Natural killer cell treated with Interleukin-12 subunit alpha and Interleukin-12 subunit beta and Interleukin-15 and Interleukin-18, amount 100 ng/mL, for 72 hours (primary cell): ENCODE measurements around the gene ARNT2. TPM values are rescaled to one million over a fixed set of nuclear protein-coding genes. Genes with fewer than 3 reads are reported as not detected.

ENCODE experiments used
- ATAC-seq, 2 donors: fragments of 150-1000 bp; cut with Tn5 transposase in 1 of 2; sonication (Bioruptor Pico), chemical (Tn5 transposase) in 1 of 2; 2 replicates each; pipeline ENCODE4 v1.10.0; 2021
- DNase-seq: peaks from one replicate; pipeline ENCODE4 v3.0.0; 2022; ENCODE audit warnings: low spot score
- H3K27ac Mint-ChIP-seq, 2 donors: 1 replicate in 1 of 2; 2 replicates in 1 of 2; pipeline ENCODE4 v1.8.0; 2022; ENCODE audit warnings: mixed read lengths in 2 of 2, mild to moderate bottlenecking in 1 of 2, moderate library complexity in 1 of 2
- H3K27me3 Mint-ChIP-seq, 2 donors: 1 replicate in 1 of 2; 2 replicates in 1 of 2; pipeline ENCODE4 v1.8.0; 2022; ENCODE audit warnings: mixed read lengths in 2 of 2
- H3K36me3 Mint-ChIP-seq: one replicate; pipeline ENCODE4 v1.8.0; 2022; ENCODE audit warnings: mixed read lengths
- H3K4me1 Mint-ChIP-seq, 2 donors: 1 replicate in 1 of 2; 2 replicates in 1 of 2; pipeline ENCODE4 v1.8.0; 2022; ENCODE audit warnings: low read depth in 2 of 2, mixed read lengths in 2 of 2, mild to moderate bottlenecking in 1 of 2
- H3K4me3 Mint-ChIP-seq: one replicate; pipeline ENCODE4 v1.8.0; 2022; ENCODE audit warnings: mixed read lengths
- H3K9me3 Mint-ChIP-seq: 2 replicates; pipeline ENCODE4 v1.8.0; 2022; ENCODE audit warnings: mixed read lengths
- total RNA-seq, 2 donors: library from RNA; stranded (reverse); gene quantifications; one replicate each; pipeline ENCODE4 v1.2.3, GENCODE V29; 2022

ARNT2 gene
- total RNA-seq, 2 donors from 2014 or later, result not detected

GRCh38 chr15:80586161-80586560, 182.0 kb downstream of the ARNT2 start:
- Mint-ChIP-seq H3K9me3 (no peaks in the 10 kb centered on the region), H3K36me3 (no peaks in the 10 kb centered on the region), H3K4me3 (no peak overlapping the region), H3K27me3 (peaks cover 16 to 34% of the 10 kb centered on the region in 2 donors), H3K27ac (no peak overlapping the region), H3K4me1 (peaks cover 0 to 6% of the 10 kb centered on the region in 2 donors)
- DNase-seq, result no peak
- no peak for ATAC-seq

DNA sequence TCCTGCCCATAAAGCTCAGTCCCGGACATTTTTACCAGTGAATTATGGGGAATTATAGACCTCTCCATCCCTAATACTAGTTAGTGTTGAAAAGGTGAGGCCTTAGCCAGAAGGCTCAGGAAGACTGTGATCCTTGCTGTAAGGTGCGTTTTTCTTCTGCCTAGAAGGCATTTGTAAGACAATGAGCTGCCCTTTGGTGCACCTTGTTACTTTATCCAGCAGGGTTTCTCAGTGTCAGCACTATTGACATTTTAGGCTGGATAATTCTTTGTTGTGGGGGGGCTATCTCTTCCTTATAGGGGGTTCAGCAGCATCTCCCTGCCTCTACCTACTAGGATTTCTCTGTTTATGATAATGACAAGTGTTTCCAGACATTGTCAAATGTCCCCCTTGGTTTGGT, 182.8 kb downstream of the ARNT2 start:
- Mint-ChIP-seq H3K9me3 (no peaks in the 10 kb centered on the region), H3K27me3 (peaks cover 16 to 34% of the 10 kb centered on the region in 2 donors), H3K4me1 (peaks cover 0 to 6% of the 10 kb centered on the region in 2 donors), H3K27ac (no peak overlapping the region), H3K4me3 (no peak overlapping the region), H3K36me3 (no peaks in the 10 kb centered on the region)
- no peak for DNase-seq
- ATAC-seq, result no peak

GRCh38 chr15:80587816-80588456, 183.8 kb downstream of the ARNT2 start:
- Mint-ChIP-seq H3K4me1 (peaks cover 0 to 6% of the 10 kb centered on the region in 2 donors), H3K36me3 (no peaks in the 10 kb centered on the region), H3K9me3 (no peaks in the 10 kb centered on the region), H3K27ac (no peak overlapping the region), H3K27me3 (peaks cover 16 to 34% of the 10 kb centered on the region in 2 donors), H3K4me3 (no peak overlapping the region)
- ATAC-seq (peak in 1 of 2 donors; percentile 2), DNase-seq (no peak)

GRCh38 chr15:80588801-80589200, 184.6 kb downstream of the ARNT2 start:
- DNase-seq (no peak), ATAC-seq (no peak)
- Mint-ChIP-seq H3K36me3 (no peaks in the 10 kb centered on the region), H3K9me3 (no peaks in the 10 kb centered on the region), H3K4me1 (peaks cover 0 to 6% of the 10 kb centered on the region in 2 donors), H3K4me3 (no peak overlapping the region), H3K27me3 (peaks cover 14 to 29% of the 10 kb centered on the region in 2 donors), H3K27ac (no peak overlapping the region)

DNA sequence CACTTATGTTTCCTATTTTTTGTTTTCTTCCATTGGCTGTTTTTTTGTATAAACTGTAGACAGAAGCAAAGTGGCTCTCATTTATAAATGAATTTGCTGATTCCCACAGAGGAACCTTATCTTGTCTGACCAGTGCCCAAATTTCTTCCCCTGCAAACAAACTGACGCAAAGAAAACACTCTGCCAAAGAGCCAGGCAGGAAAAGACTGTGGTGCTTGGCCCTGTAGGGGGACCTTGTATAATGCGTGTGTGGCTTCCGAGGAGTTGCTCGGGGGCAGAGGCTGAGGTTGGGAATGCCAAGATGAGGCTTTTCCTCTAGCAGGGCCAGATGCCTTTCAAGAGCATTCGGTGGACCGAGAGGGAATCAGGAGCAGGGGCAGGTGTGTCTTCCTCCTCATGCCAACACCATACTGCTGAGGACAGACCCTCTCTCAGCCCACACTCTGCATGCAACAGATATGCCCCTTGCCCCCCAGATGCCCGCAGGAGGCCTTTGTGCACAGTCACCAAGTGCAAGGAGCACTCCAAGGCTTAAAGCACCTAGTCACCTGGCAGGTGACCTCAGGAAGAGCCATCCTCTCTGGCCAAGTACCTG, 186.7 kb downstream of the ARNT2 start:
- Mint-ChIP-seq H3K4me3 (no peak overlapping the region), H3K27ac (no peak overlapping the region), H3K27me3 (peaks cover 9 to 20% of the 10 kb centered on the region in 2 donors), H3K36me3 (no peaks in the 10 kb centered on the region), H3K4me1 (peaks cover 0 to 6% of the 10 kb centered on the region in 2 donors), H3K9me3 (no peaks in the 10 kb centered on the region)
- DNase-seq (no peak), ATAC-seq (no peak)

DNA sequence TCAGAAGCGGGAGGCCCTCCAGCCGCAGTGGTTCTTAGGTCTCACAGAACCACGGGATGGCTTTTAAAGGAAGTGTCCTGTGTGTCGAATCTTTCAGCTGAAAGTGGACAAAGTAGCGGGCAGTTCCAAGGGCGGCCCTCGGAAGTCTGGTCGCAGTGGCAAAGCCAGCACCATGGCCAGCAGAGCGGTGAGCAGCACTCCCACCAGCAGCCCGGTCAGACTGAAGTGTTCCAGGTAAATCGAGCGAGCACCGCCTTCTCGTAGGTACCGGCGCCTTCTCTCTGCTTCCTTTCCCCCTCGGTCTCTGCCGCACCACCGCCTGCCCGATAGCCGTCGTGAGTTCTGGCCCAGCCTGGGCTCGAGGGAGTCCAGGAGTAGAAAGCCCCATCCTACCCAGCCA, 187.3 kb downstream of the ARNT2 start:
- Mint-ChIP-seq H3K4me1 (peaks cover 0 to 6% of the 10 kb centered on the region in 2 donors), H3K36me3 (no peaks in the 10 kb centered on the region), H3K9me3 (no peaks in the 10 kb centered on the region), H3K27me3 (peaks cover 6 to 20% of the 10 kb centered on the region in 2 donors), H3K27ac (no peak overlapping the region), H3K4me3 (no peak overlapping the region)
- DNase-seq (no peak), ATAC-seq (no peak)

GRCh38 chr15:80591938-80592825, 188.0 kb downstream of the ARNT2 start:
- Mint-ChIP-seq H3K4me1 (peaks cover 0 to 6% of the 10 kb centered on the region in 2 donors), H3K9me3 (no peaks in the 10 kb centered on the region), H3K36me3 (no peaks in the 10 kb centered on the region), H3K4me3 (no peak overlapping the region), H3K27ac (no peak overlapping the region), H3K27me3 (peaks cover 8 to 20% of the 10 kb centered on the region in 2 donors)
- DNase-seq, result no peak
- ATAC-seq, result no peak

- Mint-ChIP-seq H3K9me3 (no peaks in the 10 kb centered on the region), H3K27me3 (peaks cover 8% of the 10 kb centered on the region in 2 donors), H3K36me3 (no peaks in the 10 kb centered on the region), H3K27ac (no peak overlapping the region), H3K4me3 (no peak overlapping the region), H3K4me1 (no peaks in the 10 kb centered on the region)
- no peak for DNase-seq
- ATAC-seq, result no peak
These were observed 189.4 kb downstream of the ARNT2 start for GRCh38 chr15:80593486-80594030.

DNA sequence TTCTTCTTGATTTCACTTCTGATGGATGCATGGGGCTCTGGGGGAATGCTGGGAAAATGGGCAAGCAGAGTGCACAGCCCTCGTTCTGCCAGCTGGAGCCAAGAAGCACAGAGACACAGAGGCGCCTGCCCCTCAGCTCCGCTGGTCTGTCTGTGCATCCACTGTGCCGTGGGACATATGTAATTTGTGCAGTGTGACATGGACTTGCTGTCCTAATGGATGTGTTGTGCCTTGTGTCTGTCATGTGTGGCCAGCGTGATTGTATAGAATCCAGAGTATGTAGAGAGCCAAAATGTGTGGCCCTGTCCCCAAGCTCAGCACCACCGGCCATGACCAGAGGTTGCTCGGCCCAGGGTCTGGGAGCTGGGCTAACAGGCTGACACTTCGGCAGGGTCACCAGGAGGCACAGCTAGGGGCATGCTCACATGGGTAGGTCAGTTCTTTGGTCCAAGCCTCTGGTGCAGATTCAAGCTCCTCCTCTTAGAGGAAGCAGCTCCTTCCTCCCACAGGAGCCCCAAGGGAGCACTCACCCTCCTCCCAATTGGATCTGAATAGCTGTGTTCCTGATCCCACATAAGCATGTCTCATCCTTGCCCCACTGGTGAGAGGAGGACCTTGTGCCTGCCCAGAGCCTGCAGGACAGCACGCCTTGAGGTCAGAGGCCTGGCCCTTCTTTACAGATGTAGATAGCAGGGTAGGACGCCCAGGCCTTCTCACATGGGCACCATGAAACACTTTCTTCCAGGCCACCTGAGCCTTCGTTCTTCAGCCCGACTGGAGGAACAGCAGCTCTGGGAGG, 190.1 kb downstream of the ARNT2 start:
- Mint-ChIP-seq H3K27me3 (peaks cover 6 to 9% of the 10 kb centered on the region in 2 donors), H3K4me3 (no peak overlapping the region), H3K36me3 (no peaks in the 10 kb centered on the region), H3K4me1 (no peaks in the 10 kb centered on the region), H3K9me3 (no peaks in the 10 kb centered on the region), H3K27ac (no peak overlapping the region)
- DNase-seq (no peak), ATAC-seq (peak; percentile 10 to 16)

DNA sequence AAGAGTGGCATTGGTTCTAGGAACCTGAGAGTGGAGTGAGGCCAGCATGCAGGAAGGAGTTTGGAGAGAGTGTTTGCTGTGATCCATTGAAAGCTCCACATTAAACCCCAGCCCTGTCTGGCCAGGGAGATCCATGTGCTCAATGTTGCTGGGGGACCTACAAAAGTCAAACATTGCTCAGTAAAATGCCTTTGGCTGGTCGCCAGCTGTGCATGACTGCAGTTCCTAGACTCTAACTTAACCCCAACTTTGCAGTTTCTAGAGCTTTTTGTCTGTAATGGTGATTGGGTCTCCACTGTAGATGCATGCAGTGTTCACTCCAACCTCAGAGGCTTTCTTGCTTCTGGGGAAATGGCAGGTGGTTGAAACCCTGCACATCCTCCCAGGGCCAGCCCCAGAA, 191.2 kb downstream of the ARNT2 start:
- Mint-ChIP-seq H3K36me3 (peaks cover 4% of the 10 kb centered on the region), H3K4me1 (no peaks in the 10 kb centered on the region), H3K27me3 (peaks cover 13 to 20% of the 10 kb centered on the region in 2 donors), H3K4me3 (no peak overlapping the region), H3K27ac (no peak overlapping the region), H3K9me3 (no peaks in the 10 kb centered on the region)
- ATAC-seq, result no peak
- no peak for DNase-seq

- Mint-ChIP-seq H3K27ac (no peak overlapping the region), H3K27me3 (peaks cover 16 to 25% of the 10 kb centered on the region in 2 donors), H3K4me3 (no peak overlapping the region), H3K36me3 (peaks cover 4% of the 10 kb centered on the region), H3K9me3 (no peaks in the 10 kb centered on the region), H3K4me1 (no peaks in the 10 kb centered on the region)
- no peak for DNase-seq
- ATAC-seq, result no peak
These were observed 192.4 kb downstream of the ARNT2 start for GRCh38 chr15:80596521-80596976.

DNA sequence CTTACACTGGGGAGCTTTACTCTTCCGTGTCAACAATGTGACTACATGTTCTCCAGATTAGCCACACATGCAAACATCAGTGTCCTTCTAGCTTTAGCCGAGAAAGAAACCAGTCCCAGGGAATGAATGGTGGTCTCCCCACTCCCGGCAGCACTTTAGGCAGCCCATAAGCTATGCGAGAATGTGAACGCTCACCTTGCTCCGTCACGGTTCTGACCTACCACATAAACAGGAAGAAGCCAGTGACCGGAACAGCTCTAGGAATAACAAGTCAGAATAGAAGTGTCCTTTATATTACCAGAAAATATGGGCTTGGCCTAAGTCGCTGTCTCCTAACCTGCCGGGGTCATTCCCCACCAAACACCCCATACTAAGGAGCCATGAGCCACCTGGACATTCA, 192.9 kb downstream of the ARNT2 start:
- Mint-ChIP-seq H3K9me3 (no peaks in the 10 kb centered on the region), H3K4me3 (no peak overlapping the region), H3K4me1 (no peaks in the 10 kb centered on the region), H3K27me3 (peaks cover 16 to 25% of the 10 kb centered on the region in 2 donors), H3K36me3 (peaks cover 4% of the 10 kb centered on the region), H3K27ac (no peak overlapping the region)
- ATAC-seq, result no peak
- no peak for DNase-seq

GRCh38 chr15:80599359-80599758, 195.2 kb downstream of the ARNT2 start:
- H3K4me1 Mint-ChIP-seq, result no peaks in the 10 kb centered on the region
- peaks cover 4% of the 10 kb centered on the region for H3K36me3 Mint-ChIP-seq

More at GRCh38 chr15:80599359-80599758, 195.2 kb downstream of the ARNT2 start:
- peaks cover 21 to 32% of the 10 kb centered on the region in 2 donors for H3K27me3 Mint-ChIP-seq
- H3K27ac Mint-ChIP-seq, result no peak overlapping the region
- H3K4me3 Mint-ChIP-seq, result no peak overlapping the region
- DNase-seq (no peak), ATAC-seq (no peak)
- H3K9me3 Mint-ChIP-seq, result no peaks in the 10 kb centered on the region
